Stimulated activated CD8-positive, alpha-beta memory T cell treated with anti-CD3 and anti-CD28 coated beads, Interleukin-12 subunit alpha, Interleukin-12 subunit beta, amount 100 ng/mL, for 1 hour (primary cell): ENCODE results near the gene ATG3.
"Not testable (repeated sequence)": the region's sequence is repeated elsewhere in the genome, so short reads cannot be mapped to it uniquely, and the experiment has no call there.

ENCODE experiments used
- DNase-seq: peaks from one replicate; pipeline ENCODE4 v3.0.0-alpha.2; 2020; ENCODE audit warnings: low read depth

The ATG3 gene

DNA sequence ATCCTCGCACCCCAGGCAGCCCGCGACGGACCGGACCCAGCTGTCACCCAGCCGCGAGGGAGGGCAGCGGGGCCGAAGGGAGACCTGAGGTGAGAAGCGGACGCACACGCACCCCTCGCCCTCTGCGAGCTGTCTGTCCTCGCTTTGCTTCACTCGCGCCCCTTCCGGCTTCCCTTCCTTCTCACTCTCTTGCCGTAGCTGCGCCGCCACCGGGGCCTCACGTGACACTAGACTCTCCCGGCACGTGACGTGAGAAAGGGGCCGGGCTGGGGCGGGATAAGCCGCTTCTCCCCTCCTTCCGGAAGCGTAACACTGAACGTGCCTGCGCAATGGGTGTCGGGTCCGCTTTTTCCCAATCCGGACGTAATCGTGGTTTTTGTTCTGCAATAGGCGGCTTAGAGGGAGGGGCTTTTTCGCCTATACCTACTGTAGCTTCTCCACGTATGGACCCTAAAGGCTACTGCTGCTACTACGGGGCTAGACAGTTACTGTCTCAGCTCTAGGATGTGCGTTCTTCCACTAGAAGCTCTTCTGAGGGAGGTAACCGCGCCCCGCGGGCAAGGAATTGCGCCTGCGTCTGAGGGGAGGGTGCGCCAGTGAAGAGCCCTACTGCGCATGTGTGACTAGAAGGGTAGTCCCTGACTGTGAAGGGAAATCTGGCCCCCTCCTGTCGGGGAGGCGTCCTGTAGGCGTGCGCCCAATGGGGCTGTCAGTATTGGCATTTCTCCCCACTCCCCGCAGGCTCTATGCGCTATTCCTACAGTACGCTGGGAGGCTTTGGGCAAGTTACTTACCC, at the start of gene ATG3, which contains the start of gene SLC35A5:
Gene ATG3 (minus strand): TSS at position 229 of the 796 bp plus-strand sequence. CDS start 434 bp downstream, outside the sequence.
Gene SLC35A5 (plus strand): TSS at position 312 of the 796 bp plus-strand sequence. CDS start 1,359 bp downstream, outside the sequence.
- peak; percentile 99 for DNase-seq

DNA sequence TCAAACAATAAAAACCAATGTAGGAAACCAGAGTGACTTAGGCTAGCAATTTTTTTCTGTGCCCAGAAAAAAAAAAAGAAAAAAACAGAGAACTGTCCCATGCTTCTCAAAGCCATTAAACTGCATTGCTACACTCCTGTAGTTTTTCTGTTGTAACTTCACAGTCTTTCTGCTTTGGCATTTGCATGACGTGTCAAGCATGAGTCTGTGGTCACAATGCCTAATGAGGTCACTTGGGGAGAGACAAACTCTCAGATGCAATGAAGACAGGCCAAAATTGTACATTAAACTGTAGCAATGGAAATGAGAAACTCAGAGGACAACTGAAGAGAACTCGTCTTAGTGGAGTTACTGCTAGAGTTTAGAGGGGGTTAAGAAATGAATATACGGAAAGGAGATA, 48.4 kb upstream of the ATG3 start:
- no peak for DNase-seq

DNA sequence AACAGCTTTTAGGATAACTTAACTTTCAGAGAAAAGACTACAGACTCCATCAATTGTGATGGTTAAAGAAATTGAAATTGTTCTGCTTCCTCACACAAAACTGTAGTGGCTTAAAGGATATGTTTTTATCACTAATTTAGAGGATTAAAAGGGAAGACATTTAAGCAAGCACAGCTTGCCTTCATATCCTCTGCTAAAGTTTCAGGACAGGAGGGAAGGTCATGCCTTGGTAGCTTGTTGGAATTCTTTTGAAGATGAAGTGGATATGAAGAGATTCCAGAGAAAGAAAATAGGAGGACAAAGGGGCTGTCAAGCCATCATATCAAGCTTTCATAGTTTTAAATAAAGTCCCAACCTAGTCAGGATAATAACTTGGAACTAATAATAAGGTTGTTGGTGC, 46.1 kb upstream of the ATG3 start:
- no peak for DNase-seq

DNA sequence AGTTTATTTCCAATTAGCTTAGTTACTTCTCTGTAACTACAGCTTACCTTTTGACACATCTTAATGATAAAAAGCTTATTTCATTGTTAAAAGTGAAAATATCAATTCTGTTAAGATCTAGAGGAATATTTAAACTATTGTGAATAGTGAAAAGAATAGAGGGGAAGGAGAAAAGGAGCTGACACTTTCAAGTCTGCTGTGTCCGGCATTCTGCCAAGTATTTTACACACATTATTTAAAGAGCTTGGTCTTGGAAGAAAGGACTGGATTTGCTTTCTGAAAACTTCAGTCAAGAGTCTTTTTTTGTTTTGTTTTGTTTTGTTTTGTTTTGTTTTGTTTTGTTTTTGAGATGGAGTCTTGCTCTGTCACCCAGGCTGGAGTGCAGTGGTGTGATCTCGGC, 44.3 kb upstream of the ATG3 start:
- no peak for DNase-seq

DNA sequence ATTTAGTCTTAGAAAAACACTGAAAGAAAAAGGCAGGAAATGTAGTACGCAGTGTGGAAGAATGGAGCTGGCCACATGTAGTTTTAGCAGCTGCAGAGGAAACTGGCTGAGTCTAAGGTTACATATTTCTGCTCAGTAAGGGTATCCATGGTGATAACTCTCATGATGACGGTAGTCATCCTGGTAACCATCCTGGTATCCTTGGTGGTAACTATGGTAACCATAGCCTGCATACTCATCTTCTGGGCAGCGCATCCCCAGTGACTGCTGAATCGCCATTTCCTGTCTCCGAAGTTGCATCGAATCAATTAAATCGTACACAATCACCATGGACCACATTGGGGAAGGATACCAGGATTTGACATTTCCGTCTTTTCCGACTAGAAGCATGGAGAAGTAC, 43.5 kb upstream of the ATG3 start:
- DNase-seq: no peak

DNA sequence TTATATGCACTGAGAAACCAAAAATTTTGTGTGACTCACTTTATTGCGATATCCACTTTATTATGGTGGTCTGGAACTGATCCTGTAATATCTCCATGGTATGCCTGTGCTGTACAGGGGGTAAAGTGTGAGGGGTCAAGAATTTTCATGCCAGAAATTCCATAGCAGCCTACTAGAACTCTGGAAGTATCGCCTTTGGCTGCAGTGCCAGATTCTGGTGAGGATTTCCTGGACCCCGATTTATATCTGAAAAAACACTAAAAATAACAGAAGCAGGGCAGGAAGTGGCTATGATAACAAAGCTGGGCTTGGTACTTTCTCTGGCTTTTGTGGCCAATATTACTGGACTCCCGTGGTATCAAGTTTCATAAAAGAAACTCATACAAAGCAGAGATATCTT, 42.8 kb upstream of the ATG3 start:
- no peak for DNase-seq

DNA sequence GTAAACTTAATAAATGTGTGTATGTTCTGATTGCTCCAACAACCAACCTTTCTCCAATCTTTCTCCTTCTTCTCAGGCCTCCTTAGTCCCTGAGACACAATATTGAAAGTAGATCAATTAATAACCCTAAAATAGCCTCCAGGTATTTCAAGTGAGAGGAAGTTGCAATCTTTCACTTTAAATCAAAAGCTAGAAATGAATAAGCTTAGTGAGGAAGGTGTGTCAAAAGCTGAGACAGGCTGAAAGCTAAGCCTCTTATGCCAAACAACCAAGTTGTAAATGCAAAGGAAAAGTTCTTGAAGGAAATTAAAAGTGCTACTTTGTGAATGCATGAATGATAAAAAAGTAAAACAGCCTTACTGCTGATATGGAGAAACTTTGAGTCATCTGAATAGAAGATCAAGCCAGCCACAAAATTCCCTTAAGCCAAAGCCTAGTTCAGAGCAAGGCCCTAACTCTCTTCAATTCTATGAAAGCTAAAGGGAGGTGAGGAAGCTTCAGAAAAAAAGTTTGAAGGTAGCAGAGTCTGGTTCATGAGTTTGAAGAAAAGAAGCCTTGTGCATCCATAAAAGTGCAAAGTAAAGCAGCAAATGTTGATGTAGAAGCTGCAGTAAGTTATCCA, 40.6 kb upstream of the ATG3 start:
- DNase-seq: no peak

DNA sequence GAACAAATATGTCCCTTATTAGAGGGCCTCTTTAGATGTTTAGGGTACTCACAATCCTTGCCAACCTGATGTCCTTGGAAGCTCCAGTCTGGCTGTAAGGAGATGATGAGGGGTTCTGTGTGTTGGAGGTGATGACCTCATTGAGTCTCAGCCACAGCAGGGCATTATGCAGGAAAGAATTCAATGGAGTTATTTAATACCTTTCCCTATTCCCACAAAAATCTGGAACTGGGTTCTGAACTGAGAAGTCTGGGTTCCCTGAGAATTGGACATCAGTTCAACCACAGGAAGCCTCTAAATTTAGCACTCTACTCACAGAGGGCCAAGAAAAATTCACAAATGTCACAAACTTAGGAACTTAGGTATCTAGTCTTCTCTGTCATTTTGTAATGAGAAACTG, 37.0 kb upstream of the ATG3 start:
- DNase-seq: no peak

DNA sequence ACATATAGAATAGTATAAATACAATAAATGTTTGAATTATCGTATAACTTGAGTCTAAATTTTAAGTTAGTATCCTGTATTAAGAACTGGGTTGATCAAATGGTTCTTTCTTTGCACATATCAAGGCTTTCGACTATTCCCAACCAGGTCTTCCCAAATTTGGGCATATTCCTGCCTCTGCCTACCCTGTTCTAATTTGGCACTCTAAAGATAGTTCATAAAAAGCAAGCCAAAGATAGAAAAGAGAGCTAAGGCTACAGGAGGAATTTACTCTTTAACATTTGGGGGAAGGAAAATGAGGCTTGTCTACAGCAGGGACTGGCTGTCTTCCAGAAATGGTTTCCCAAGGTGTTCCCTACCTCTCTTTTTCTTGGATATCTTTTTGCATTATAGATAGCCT, 36.2 kb upstream of the ATG3 start:
- DNase-seq: no peak

DNA sequence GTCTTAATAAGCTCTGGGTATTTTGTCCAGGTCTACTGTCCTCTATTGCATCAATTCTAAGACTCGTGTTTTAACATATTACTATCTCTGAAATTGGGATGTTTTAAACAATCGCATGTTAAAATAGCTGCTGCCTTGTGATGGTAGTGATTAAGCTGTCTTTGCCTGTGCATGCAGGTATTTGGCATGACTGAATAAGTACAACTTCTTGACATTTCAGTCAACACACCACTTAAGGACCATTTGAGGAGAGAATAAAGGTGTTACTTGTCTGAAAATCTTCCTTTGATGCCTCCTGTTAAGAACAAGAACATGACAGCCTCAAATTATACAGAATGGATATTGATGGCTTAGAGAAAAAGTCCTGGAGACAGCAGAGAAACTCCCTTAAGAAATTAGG, 33.1 kb upstream of the ATG3 start:
- DNase-seq: no peak

DNA sequence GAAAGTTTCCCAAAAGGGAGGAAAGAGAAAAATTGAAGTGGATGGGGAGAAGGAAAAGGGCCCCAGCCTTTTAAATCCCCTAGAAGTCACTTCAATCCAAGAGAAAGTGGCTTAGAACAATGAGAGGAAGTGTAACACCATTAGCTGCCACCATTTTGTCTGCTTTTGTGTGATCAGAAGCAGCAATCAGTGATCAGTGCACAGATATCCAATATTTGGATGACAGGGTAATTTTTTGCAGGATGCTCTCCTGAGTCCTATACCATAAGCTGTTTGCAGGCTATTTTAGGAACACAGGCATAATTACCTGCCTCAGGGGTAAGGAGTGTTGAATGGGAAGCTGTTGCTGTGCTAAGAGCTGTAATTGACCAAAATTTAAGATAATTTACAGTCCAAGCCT, 31.5 kb upstream of the ATG3 start:
- DNase-seq: no peak

DNA sequence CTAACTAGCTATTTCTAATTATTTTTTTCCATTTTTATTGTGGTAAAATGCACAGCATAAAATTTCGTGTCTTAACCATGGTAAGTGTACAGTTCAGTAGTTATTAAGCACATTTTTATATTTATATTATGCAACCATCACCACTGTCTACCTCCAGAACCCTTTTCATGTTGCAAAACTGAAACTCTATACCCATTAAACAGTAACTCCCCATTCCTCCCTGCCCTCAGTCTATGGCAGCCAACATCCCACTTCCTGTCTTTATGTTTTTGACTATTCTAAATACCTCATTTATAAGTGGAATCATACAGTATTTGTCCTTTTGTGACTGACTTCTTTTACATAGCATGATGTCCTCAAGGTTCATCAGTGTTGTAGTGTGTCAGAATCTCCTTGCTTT, 25.6 kb upstream of the ATG3 start:
- DNase-seq: no peak

DNA sequence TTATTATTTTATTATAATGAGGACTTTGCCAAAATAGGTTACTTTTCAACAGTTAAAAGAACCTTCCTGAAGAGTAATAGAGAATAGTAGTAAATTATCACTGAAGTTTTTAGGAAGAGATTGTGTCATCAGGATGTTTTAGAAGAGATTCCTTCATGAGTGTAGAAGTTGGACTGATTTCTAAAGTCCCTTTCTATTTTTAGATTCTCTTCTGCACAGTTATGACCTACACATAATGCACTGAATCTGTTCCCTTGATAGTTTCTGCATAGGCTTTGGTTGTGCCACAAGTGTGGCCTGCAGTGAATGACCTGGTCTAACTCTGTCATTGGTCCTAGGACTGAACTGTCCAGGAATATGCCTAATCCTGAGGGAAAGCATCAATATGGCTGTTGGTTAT, 24.0 kb upstream of the ATG3 start:
- no peak for DNase-seq

DNA sequence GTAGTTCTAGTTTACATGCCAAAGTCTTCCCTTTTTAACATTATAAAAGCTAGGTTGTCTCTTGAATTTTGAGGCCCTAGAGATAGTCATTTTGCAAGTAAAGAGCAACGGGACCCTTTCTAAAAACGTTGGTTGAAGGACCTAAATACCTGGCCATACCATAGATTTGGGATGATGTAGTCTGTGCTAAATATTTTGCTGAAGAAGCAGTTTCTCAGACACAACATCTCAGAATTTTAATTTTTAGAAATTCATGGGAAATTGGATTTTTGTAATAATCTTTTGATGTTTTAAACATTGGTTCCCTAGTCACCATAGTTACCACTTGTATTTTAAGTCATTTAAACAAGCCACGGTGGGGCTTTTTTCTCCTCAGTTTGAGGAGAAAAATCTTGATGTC, 21.3 kb upstream of the ATG3 start:
- no peak for DNase-seq

DNA sequence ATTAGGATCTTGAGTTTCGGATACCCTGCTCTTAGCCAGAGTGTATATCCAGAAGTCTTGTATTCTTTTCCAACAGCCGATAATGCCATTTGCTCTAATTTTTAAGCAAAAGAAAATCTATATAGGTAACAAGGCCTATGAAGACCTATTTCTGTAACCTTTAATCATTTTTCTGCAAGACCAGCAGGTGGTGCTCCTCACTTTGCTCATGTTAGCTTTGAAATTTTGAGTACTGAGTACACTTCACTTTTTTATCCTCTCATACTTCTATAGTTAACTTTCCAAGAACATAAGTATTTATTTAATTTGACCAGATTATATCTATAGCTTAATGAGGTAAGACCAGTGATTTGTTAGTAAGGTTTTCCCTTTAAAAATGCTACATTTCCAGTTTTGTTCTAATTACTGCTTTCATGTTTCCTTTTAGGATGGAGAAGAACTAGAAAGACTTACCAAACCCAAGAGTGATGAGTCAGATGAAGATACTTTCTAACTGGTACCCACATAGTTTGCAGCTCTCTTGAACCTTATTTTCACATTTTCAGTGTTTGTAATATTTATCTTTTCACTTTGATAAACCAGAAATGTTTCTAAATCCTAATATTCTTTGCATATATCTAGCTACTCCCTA, 20.6 kb upstream of the ATG3 start:
- no peak for DNase-seq

DNA sequence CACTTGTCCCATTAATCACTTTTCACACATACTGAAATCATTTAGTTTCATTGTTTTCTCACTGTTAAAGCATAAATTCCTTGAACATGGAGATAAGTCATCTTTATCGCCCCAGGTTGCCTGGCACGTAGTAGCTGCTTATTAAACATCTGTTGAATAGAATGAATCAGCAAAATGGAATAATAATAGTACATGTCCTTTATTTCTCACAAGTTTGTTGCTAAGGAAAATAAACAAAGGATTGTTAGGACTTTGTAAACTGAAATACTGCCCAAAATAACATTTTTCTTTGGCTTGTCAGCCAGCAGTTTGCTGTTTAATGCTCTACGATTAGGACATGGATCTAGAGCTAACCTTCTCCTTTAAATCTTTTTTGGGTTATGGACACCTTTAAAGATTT, 17.9 kb upstream of the ATG3 start:
- no peak for DNase-seq

DNA sequence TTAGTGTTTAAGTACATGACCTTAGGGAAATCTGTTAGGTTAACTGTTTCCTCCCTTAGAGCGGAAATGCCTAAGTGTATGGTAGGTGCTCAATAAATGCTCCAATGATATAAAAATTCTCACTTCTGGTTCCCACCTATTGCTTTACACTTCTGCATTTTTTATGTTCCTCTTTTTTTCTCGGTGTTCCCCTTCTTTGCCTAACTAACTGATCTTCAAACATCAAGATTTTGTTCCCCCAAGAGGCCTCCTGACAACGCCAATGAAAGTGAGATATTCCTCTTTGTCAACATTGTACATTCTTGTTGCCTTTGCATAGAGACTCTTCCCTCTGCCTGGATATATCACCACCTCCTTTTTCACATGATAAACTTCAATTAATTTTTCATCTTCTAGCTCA, 17.5 kb upstream of the ATG3 start:
- no peak for DNase-seq

DNA sequence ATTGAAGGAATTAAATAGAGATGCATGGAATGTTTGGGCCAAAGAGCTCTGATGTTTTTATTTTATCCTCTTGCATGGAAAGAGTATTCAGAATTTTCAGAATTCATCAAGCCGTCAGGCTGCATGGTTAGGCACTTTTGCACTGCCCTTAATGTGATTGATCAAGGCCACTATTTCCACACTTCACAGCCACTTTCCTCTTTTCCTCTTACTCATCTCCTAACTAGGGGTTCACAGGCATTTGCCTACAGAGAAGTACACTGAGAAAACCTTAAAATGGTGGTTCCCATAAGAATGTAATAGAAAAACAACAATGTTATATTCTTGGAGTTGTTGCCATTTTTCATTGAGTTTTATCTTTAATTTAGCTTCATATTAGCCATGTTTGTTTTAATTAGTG, 10.9 kb upstream of the ATG3 start:
- no peak for DNase-seq

DNA sequence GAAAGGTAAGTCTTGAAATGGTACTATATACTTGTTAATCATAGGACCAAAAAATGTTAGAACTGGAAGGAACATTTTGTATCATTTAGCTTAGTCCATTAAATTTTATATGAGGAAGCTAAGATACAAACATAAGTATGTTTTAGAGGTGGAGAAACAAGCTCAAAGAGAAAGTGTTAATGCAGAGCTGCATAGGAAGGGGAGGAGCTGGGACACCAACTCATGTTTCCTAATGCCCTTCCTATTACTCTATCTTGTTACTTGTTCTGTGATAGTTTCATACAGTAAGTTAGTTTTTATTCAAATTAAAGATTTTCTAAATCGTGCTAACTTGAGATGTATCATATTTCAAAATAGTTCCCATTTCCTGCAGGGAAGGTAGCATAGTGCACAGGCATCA, 7.5 kb upstream of the ATG3 start:
- DNase-seq: no peak

DNA sequence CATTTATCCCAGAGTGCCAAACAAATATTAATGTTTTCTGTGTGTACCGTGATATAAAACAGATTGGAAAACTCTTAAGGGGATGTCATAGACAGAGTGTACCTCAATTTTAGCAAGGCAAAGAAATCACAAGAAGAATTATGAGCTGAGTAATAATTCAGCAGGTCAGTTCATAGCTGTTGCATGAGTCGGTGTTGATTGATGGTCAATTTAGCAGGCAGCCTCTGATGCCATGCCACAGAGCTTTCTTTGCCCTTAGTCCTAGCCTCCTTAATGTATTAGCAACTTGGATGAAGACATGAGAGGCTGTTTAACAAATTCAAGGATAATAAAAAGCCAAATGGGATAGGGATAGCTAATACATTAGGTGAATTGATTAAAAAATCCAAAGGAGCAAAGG, 6.9 kb upstream of the ATG3 start:
- DNase-seq: no peak

DNA sequence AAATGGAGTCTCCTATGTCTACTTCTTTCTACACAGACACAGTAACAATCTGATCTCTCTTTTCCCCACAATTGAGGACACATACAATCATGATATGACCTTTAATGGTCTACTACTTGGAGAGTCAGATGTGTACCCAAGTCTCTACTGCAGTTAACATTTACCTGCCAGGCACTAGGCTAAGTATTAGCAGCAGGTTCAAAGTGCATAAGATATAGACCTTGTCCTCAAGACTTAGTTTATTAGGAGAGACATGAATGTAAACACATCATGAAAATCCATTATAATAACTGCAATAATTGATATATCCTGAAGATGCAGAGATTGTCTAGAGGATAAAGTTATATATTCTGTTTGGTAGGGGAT, 3.2 kb upstream of the ATG3 start:
- DNase-seq: no peak

DNA sequence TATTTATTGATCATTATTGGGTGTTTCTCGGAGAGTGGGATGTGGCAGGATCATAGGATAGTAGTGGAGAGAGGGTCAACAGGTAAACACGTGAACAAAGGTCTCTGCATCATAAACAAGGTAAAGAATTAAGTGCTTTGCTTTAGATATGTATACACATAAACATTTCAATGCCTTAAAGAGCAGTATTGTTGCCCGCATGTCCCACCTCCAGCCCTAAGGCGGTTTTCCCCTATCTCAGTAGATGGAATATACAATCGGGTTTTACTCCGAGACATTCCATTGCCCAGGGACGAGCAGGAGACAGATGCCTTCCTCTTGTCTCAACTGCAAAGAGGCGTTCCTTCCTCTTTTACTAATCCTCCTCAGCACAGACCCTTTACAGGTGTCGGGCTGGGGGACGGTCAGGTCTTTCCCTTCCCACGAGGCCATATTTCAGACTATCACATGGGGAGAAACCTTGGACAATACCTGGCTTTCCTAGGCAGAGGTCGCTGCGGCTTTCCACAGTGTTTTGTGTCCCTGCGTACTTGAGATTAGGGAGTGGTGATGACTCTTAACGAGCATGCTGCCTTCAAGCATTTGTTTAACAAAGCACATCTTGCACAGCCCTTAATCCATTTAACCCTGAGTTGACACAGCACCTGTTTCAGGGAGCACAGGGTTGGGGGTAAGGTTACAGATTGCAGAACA, 2.6 kb upstream of the ATG3 start:
- not testable (repeated sequence) for DNase-seq

DNA sequence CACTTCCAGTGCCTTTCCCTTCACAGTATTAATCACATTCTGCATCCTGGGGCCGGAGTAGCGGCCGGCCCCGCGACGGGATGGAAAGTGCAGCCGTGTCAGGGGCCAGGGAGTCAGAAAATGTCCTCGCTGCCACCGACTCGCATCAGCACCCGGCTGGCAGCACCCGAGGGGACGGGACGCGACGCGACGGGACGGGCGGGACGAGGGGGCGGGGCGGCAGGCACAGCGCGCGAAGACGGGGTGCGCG, 353 bp downstream of the ATG3 start:
- DNase-seq: no peak
